AG04450 (cell line): Measurements from ENCODE around the gene REV3L. TPM values are rescaled to one million over a fixed set of nuclear protein-coding genes. Genes with fewer than 3 reads are reported as not detected.
A peak's percentile ranks its signal among the peaks of the same experiment; 100 is the strongest.

Experiments used
- CTCF ChIA-PET: fragments of 300-600, 350-600 bp; formaldehyde crosslinking; extraction: SDS; loops from one replicate; lab custom pipeline; 2022; ENCODE audit warnings: antibody characterized with exemption, inconsistent platforms; lab: Charles Lee
- POLR2A ChIA-PET: fragments of 350-600 bp; formaldehyde crosslinking; extraction: SDS; loops from one replicate; lab custom pipeline; 2021; ENCODE audit warnings: antibody characterized with exemption, inconsistent platforms; lab: Yijun Ruan, JAX
- DNase-seq: peaks from one replicate; pipeline ENCODE4 v3.0.0-alpha.2; 2011; ENCODE audit warnings: low read depth, low spot score
- H3K27ac ChIP-seq: one replicate; pipeline ENCODE4 v1.5.1; 2012; ENCODE audit warnings: low read depth, low read length, control low read depth
- H3K27me3 ChIP-seq: one replicate; pipeline ENCODE4 v1.6.0; 2012; ENCODE audit warnings: low read length; ENCODE audit not compliant: control insufficient read depth, insufficient read depth
- H3K4me3 ChIP-seq: 2 replicates; pipeline ENCODE4 v1.5.1; 2011; ENCODE audit warnings: mild to moderate bottlenecking, low read depth, low read length, control low read depth
- H3K9me3 ChIP-seq: 2 replicates; pipeline ENCODE4 v1.5.1; 2012; ENCODE audit warnings: low read length; ENCODE audit not compliant: control insufficient read depth, insufficient read depth
- CTCF ChIP-seq: IDR thresholded peaks from 2 replicates; pipeline ENCODE4 v1.5.1; 2011; ENCODE audit warnings: low read depth, low read length, control low read depth, inconsistent platforms
- polyA plus RNA-seq: library from polyadenylated mRNA; depleted of rRNA; stranded (reverse); fragments of >200 nt; gene quantifications from 2 replicates; pipeline ENCODE4 v1.2.3, GENCODE V29; 2011

Gene REV3L
- polyA plus RNA-seq, 1 experiment, result 38.4 TPM

- POLR2A ChIA-PET, result no interaction called here
Measured at GRCh38 chr6:111428811-111429210, 54.2 kb downstream of the REV3L start.

GRCh38 chr6:111427341-111428116 is 55.5 kb downstream of the REV3L start:
- peak; percentile 11 for DNase-seq
- no peak overlapping the region; the same call in 1 of the 2 replicates for H3K4me3 ChIP-seq
- POLR2A ChIA-PET, result no interaction called here
- H3K27me3 ChIP-seq, result no peaks in the 10 kb centered on the region
- CTCF ChIA-PET, result no interaction called here
- H3K9me3 ChIP-seq, result peaks cover 9% of the 10 kb centered on the region
- TF ChIP-seq CTCF, result no peak
- peak overlapping the region; percentile 63 for H3K27ac ChIP-seq

More at GRCh38 chr6:111428811-111429210, 54.2 kb downstream of the REV3L start:
- no peak overlapping the region for H3K27ac ChIP-seq
- TF ChIP-seq CTCF, result no peak
- peaks cover 9% of the 10 kb centered on the region for H3K9me3 ChIP-seq
- no peak overlapping the region for H3K4me3 ChIP-seq
- DNase-seq, result no peak
- CTCF ChIA-PET, result no interaction called here
- H3K27me3 ChIP-seq, result no peaks in the 10 kb centered on the region

- ChIA-PET CTCF (interaction anchor here (0.6 to 1.5 kb wide), 3 partner anchors 27 to 165 kb away, joined by 3 to 7 read pairs (median 3); a partner anchor contains a TSS), POLR2A (interaction anchor here (1.0 kb wide), 1 partner anchor 60 kb away, joined by 4 read pairs; no protein-coding TSS in a partner anchor)
- Histone ChIP-seq H3K9me3 (peaks cover 5% of the 10 kb centered on the region), H3K27ac (no peak overlapping the region), H3K27me3 (no peaks in the 10 kb centered on the region), H3K4me3 (no peak overlapping the region)
- no peak for TF ChIP-seq CTCF
- DNase-seq, result no peak
Measured at GRCh38 chr6:111423960-111424846, 58.8 kb downstream of the REV3L start.

GRCh38 chr6:111423055-111423633 is 59.9 kb downstream of the REV3L start:
- CTCF ChIA-PET, result no interaction called here

More at GRCh38 chr6:111423055-111423633, 59.9 kb downstream of the REV3L start:
- TF ChIP-seq CTCF, result no peak
- Histone ChIP-seq H3K27ac (no peak overlapping the region), H3K4me3 (no peak overlapping the region), H3K27me3 (no peaks in the 10 kb centered on the region), H3K9me3 (peaks cover 5% of the 10 kb centered on the region)
- POLR2A ChIA-PET, result interaction anchor here (0.8 kb wide), 1 partner anchor 56 kb away, joined by 5 read pairs; no protein-coding TSS in a partner anchor
- DNase-seq, result no peak
